ENCODE data around the gene PTPN3.
"Not testable (repeated sequence)": the region's sequence is repeated elsewhere in the genome, so short reads cannot be mapped to it uniquely, and the experiment has no call there.

Gene PTPN3

GRCh38 chr9:109382585-109382984 is 115.5 kb downstream of the PTPN3 start:
- no peak for DNase-seq

GRCh38 chr9:109382182-109382581 is 115.9 kb downstream of the PTPN3 start:
- no peak for DNase-seq

- DNase-seq, result no peak
Measured at GRCh38 chr9:109381011-109381729, 116.9 kb downstream of the PTPN3 start.

- DNase-seq, result no peak
Measured at GRCh38 chr9:109379513-109379912, 118.6 kb downstream of the PTPN3 start.

- DNase-seq, result no peak
Measured at GRCh38 chr9:109378316-109378715, 119.8 kb downstream of the PTPN3 start.

- no peak for DNase-seq
Measured at GRCh38 chr9:109372246-109372645, 125.9 kb downstream of the PTPN3 start.

GRCh38 chr9:109371374-109371773 is 126.7 kb downstream of the PTPN3 start:
- DNase-seq, result no peak

- DNase-seq, result no peak
Measured at GRCh38 chr9:109369285-109369684, 128.8 kb downstream of the PTPN3 start.

GRCh38 chr9:109360771-109361170 is 137.3 kb downstream of the PTPN3 start:
- DNase-seq, result no peak

- not testable (repeated sequence) for DNase-seq
Measured at GRCh38 chr9:109358968-109359603, 139.0 kb downstream of the PTPN3 start.

GRCh38 chr9:109355564-109356297 is 142.4 kb downstream of the PTPN3 start:
- peak; percentile 31 for DNase-seq

GRCh38 chr9:109354190-109354589 is 143.9 kb downstream of the PTPN3 start:
- DNase-seq, result no peak

- no peak for DNase-seq
Measured at GRCh38 chr9:109351032-109351431, 147.1 kb downstream of the PTPN3 start.

GRCh38 chr9:109349421-109349846 is 148.7 kb downstream of the PTPN3 start:
- DNase-seq, result peak; percentile 8

- no peak for DNase-seq
Measured at GRCh38 chr9:109346904-109347303, 151.2 kb downstream of the PTPN3 start.

- no peak for DNase-seq
Measured at GRCh38 chr9:109344866-109345265, 153.2 kb downstream of the PTPN3 start.

GRCh38 chr9:109342878-109343277 is 155.2 kb downstream of the PTPN3 start:
- DNase-seq, result no peak

GRCh38 chr9:109341561-109341960 is 156.5 kb downstream of the PTPN3 start:
- no peak for DNase-seq

GRCh38 chr9:109340979-109341378 is 157.1 kb downstream of the PTPN3 start:
- not testable (repeated sequence) for DNase-seq

GRCh38 chr9:109336409-109336808 is 161.7 kb downstream of the PTPN3 start:
- DNase-seq, result no peak

- DNase-seq, result no peak
Measured at GRCh38 chr9:109335929-109336328, 162.2 kb downstream of the PTPN3 start.

GRCh38 chr9:109335121-109335520 is 163.0 kb downstream of the PTPN3 start:
- no peak for DNase-seq

- DNase-seq, result no peak
Measured at GRCh38 chr9:109331353-109331752, 166.8 kb downstream of the PTPN3 start.

All from NCI-H1092 treated with DMSO at 0.1 percent for 48 hours (cell line).